ENCODE measurements around the gene GATB. TPM values are rescaled to one million over a fixed set of nuclear protein-coding genes. Genes with fewer than 3 reads are reported as not detected.

Gene GATB
- total and polyA plus RNA-seq, 2 of the 4 experiments (the other 2 are of a cell fraction), result 18.7 to 20.3 TPM

- no peak overlapping the region for H3K56ac ChIP-seq (ENCODE audit: extremely low read depth, insufficient read depth, low read length)
- H2AFZ ChIP-seq (replicated peaks; ENCODE audit: low read length, poor library complexity), result no peak overlapping the region
- H3K36me3 ChIP-seq (ENCODE audit: control insufficient read depth, insufficient read depth, low read length), result no peaks in the 10 kb centered on the region
- no peak overlapping the region for H3K27ac ChIP-seq (ENCODE audit: insufficient read depth, low read length)
- no peaks in the 10 kb centered on the region for H3K9me1 ChIP-seq (ENCODE audit: insufficient read depth, low read length)
- H3K14ac ChIP-seq (replicated peaks; ENCODE audit: low read depth, low read length), result no peak overlapping the region
- ChIA-PET POLR2A (ENCODE audit: unreplicated experiment) (no interaction called here), CTCF (no interaction called here)
- H2AK9ac ChIP-seq (replicated peaks; ENCODE audit: low read depth, low read length, poor library complexity), result no peak overlapping the region
- TF ChIP-seq BHLHE40 (IDR thresholded peaks at IDR 0.05; ENCODE audit: low read depth, low read length), result no peak
- TF ChIP-seq RAD21 (IDR thresholded peaks at IDR 0.05; ENCODE audit: low read length), result no peak
- TF ChIP-seq USF2 (IDR thresholded peaks at IDR 0.05; ENCODE audit: low read depth, low read length), result no peak
- no peak for TF ChIP-seq ELK1 (IDR thresholded peaks at IDR 0.05; ENCODE audit: borderline replicate concordance, low read depth, low read length)
- TF ChIP-seq, protein P1, sequence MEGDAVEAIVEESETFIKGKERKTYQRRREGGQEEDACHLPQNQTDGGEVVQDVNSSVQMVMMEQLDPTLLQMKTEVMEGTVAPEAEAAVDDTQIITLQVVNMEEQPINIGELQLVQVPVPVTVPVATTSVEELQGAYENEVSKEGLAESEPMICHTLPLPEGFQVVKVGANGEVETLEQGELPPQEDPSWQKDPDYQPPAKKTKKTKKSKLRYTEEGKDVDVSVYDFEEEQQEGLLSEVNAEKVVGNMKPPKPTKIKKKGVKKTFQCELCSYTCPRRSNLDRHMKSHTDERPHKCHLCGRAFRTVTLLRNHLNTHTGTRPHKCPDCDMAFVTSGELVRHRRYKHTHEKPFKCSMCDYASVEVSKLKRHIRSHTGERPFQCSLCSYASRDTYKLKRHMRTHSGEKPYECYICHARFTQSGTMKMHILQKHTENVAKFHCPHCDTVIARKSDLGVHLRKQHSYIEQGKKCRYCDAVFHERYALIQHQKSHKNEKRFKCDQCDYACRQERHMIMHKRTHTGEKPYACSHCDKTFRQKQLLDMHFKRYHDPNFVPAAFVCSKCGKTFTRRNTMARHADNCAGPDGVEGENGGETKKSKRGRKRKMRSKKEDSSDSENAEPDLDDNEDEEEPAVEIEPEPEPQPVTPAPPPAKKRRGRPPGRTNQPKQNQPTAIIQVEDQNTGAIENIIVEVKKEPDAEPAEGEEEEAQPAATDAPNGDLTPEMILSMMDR (conservative IDR thresholded peaks at IDR 0.05; ENCODE audit: low read depth, low read length), result no peak
- no peak for TF ChIP-seq RCOR1 (IDR thresholded peaks at IDR 0.05; ENCODE audit: insufficient replicate concordance, low read length)
- TF ChIP-seq NFE2L2 (IDR thresholded peaks at IDR 0.05; ENCODE audit: low read depth, low read length), result no peak
- no peak for TF ChIP-seq MAZ (IDR thresholded peaks at IDR 0.05; ENCODE audit: borderline replicate concordance, low read depth, low read length)
- in situ Hi-C loops (cut with MboI; ENCODE audit: low sequenced_read_pairs), result no loop called here
- no peak overlapping the region for H3K9ac ChIP-seq (ENCODE audit: low read depth, low read length)
- H2AK5ac ChIP-seq (ENCODE audit: low read depth, low read length), result no peak overlapping the region
- ATAC-seq (ENCODE audit: low read depth), result no peak
- no peak overlapping the region for H4K91ac ChIP-seq (ENCODE audit: insufficient read depth, low read depth, low read length)
- H2BK20ac ChIP-seq (ENCODE audit: low read depth, low read length), result no peak overlapping the region
- no peak overlapping the region for H2BK15ac ChIP-seq (ENCODE audit: low read depth, low read length)
- H4K20me1 ChIP-seq (ENCODE audit: insufficient read depth, low read length), result no peaks in the 10 kb centered on the region
- H3K23ac ChIP-seq (ENCODE audit: low read depth, low read length), result no peak overlapping the region
- peaks cover 2% of the 10 kb centered on the region; the same call in 1 of the 2 replicates for H3K9me3 ChIP-seq (ENCODE audit: control insufficient read depth, insufficient read depth, low read length)
- no peaks in the 10 kb centered on the region for H3K4me1 ChIP-seq (ENCODE audit: control insufficient read depth, insufficient read depth, low read length)
- intact Hi-C loops (cut with micrococcal nuclease), result no loop called here
- H2BK5ac ChIP-seq (ENCODE audit: low read depth, low read length, poor library complexity, severe bottlenecking), result no peak overlapping the region
- no peak overlapping the region for H3K4ac ChIP-seq (ENCODE audit: low read depth, low read length)
- dilution Hi-C loops (cut with HindIII; ENCODE audit: low sequenced_read_pairs, unreplicated experiment), result no loop called here
- peaks cover 10% of the 10 kb centered on the region; the same call in 1 of the 2 replicates for H3K27me3 ChIP-seq (ENCODE audit: control insufficient read depth, insufficient read depth, low read length)
- no CpG with 5 or more reads among the region's 1 CpG for WGBS, 2 experiments (ENCODE audit: extremely low coverage in 2 of 2, insufficient read length in 1 of 2)
- no peak overlapping the region for H2BK120ac ChIP-seq (ENCODE audit: low read depth, low read length)
- no peak overlapping the region for H4K5ac ChIP-seq (ENCODE audit: low read depth, low read length)
- H3K4me2 ChIP-seq (ENCODE audit: low read depth, low read length), result no peak overlapping the region
- H4K8ac ChIP-seq (ENCODE audit: low read depth in 2 of 2, low read length in 2 of 2), result no peak overlapping the region
- H3K18ac ChIP-seq (ENCODE audit: low read depth, low read length), result no peak overlapping the region
- H3K4me3 ChIP-seq (ENCODE audit: insufficient read depth, low read depth, low read length), result no peak overlapping the region
- DNase-seq, result no peak
- no peaks in the 10 kb centered on the region for H3K79me1 ChIP-seq (ENCODE audit: low read depth in 1 of 2, low read length in 2 of 2)
- BruUV-seq (replicated peaks), result no TSS peak
These were observed 16.7 kb upstream of the GATB start for GRCh38 chr4:151777471-151777870.

Measured in IMR-90 (cell line).